OCI-LY7 (cell line): ENCODE measurements around the gene ODAM. TPM values are rescaled to one million over a fixed set of nuclear protein-coding genes. Genes with fewer than 3 reads are reported as not detected.

Experiments
- Bru-seq: library from RNA; stranded (reverse); fragments of 400-500 nt; gene quantifications from one replicate; lab custom pipeline; 2021; lab: Mats Ljungman, UMichigan
- BruChase-seq, 2 experiments: library from RNA; stranded (reverse); fragments of 400-500 nt; gene quantifications; one replicate each; lab custom pipeline; 2021; lab: Mats Ljungman, UMichigan
- BruUV-seq: library from RNA; stranded (reverse); fragments of 400-500 nt; replicated peaks from 2 replicates; lab custom pipeline; 2021; lab: Mats Ljungman, UMichigan
- CTCF ChIA-PET: fragments of 300-600 bp; sonication (Branson Sonifier 250); formaldehyde crosslinking; loops from one replicate; lab custom pipeline; 2022; ENCODE audit warnings: antibody characterized with exemption; ENCODE audit not compliant: unreplicated experiment; lab: Charles Lee
- POLR2A ChIA-PET: fragments of 300-600 bp; sonication (Branson Sonifier 250); formaldehyde crosslinking; loops from one replicate; lab custom pipeline; 2022; ENCODE audit warnings: antibody characterized with exemption; lab: Charles Lee
- DNase-seq: peaks from one replicate; pipeline ENCODE4 v3.0.0-alpha.2; 2015; ENCODE audit warnings: low spot score
- H2AFZ ChIP-seq: fragments of 200-600 bp; sonication (generic), shearing (Covaris generic); 2 replicates; pipeline ENCODE4 v1.6.1; 2014; ENCODE audit warnings: mild to moderate bottlenecking, antibody characterized with exemption, low read length, moderate library complexity
- H3K27ac ChIP-seq: fragments of 200-600 bp; sonication (generic); 2 replicates; pipeline ENCODE4 v1.5.1; 2014; ENCODE audit warnings: mixed run types, low read depth, mild to moderate bottlenecking, moderate library complexity, low read length, inconsistent platforms; ENCODE audit not compliant: poor library complexity, severe bottlenecking
- H3K36me3 ChIP-seq: fragments of 200-600 bp; sonication (generic); 2 replicates; pipeline ENCODE4 v1.6.1; 2014; ENCODE audit warnings: mild to moderate bottlenecking, antibody characterized with exemption, low read length, moderate library complexity, mixed read lengths; ENCODE audit not compliant: insufficient read depth
- H3K4me1 ChIP-seq: fragments of 200-600 bp; sonication (generic); 2 replicates; pipeline ENCODE4 v1.5.1; 2014; ENCODE audit warnings: mild to moderate bottlenecking, low read length; ENCODE audit not compliant: insufficient read depth, poor library complexity, severe bottlenecking
- H3K4me2 ChIP-seq: fragments of 200-600 bp; sonication (generic); 2 replicates; pipeline ENCODE4 v1.6.1; 2014; ENCODE audit warnings: mild to moderate bottlenecking, low read length
- H3K4me3 ChIP-seq: fragments of 200-600 bp; sonication (generic); 2 replicates; pipeline ENCODE4 v1.5.1; 2014; ENCODE audit warnings: mild to moderate bottlenecking, low read depth, low read length; ENCODE audit not compliant: poor library complexity, severe bottlenecking
- H3K79me2 ChIP-seq: fragments of 200-600 bp; sonication (generic); 2 replicates; pipeline ENCODE4 v1.6.1; 2016; ENCODE audit warnings: low read depth, mild to moderate bottlenecking, low read length, moderate library complexity, mixed read lengths; ENCODE audit not compliant: insufficient read depth
- H3K9me2 ChIP-seq: fragments of 200-600 bp; sonication (generic); 2 replicates; pipeline ENCODE4 v1.6.1; 2016; ENCODE audit warnings: mild to moderate bottlenecking, low read length, mixed read lengths; ENCODE audit not compliant: insufficient read depth
- H3K9me3 ChIP-seq: fragments of 200-600 bp; sonication (generic); 2 replicates; pipeline ENCODE4 v1.6.1; 2014; ENCODE audit warnings: mild to moderate bottlenecking, mixed run types, low read length, mixed read lengths
- H4K20me1 ChIP-seq: fragments of 200-600 bp; sonication (generic); 2 replicates; pipeline ENCODE4 v1.6.1; 2014; ENCODE audit warnings: mild to moderate bottlenecking, antibody characterized with exemption, low read length, moderate library complexity, mixed read lengths; ENCODE audit not compliant: insufficient read depth
- CTCF ChIP-seq: fragments of 200-600 bp; sonication (generic); conservative IDR thresholded peaks from 2 replicates; pipeline ENCODE4 v1.5.1; 2014; ENCODE audit warnings: mild to moderate bottlenecking, antibody characterized with exemption, low read length, moderate library complexity, mixed read lengths
- EZH2phosphoT487 ChIP-seq: fragments of 200-600 bp; sonication (generic); IDR thresholded peaks from 2 replicates; pipeline ENCODE4 v1.6.1; 2018; ENCODE audit warnings: low read depth, borderline replicate concordance, mild to moderate bottlenecking, mixed run types, antibody characterized with exemption, low read length, moderate library complexity, mixed read lengths
- intact Hi-C: fragments of 100-400 bp; cut with micrococcal nuclease; formaldehyde crosslinking; loops from one replicate; pipeline ENCODE4 v1.10.0; 2022; ENCODE audit not compliant: unreplicated experiment
- long read RNA-seq: library from polyadenylated mRNA; stranded (forward); transcript quantifications from one replicate; pipeline ENCODE4 v2.0.0, GENCODE V29; 2022
- total RNA-seq, 2 experiments: library from RNA; depleted of rRNA in 1 of 2; stranded (reverse); fragments of >200 nt in 1 of 2; shearing (Covaris generic) in 1 of 2; gene quantifications; 2 replicates each; pipeline ENCODE4 v1.2.3, GENCODE V29; 2014 to 2022

The ODAM gene
- total RNA-seq (2014; rRNA removed; shearing (Covaris generic)): not detected in 2 replicates
- total RNA-seq (2022): not detected in 2 replicates
- Bru-seq, nascent RNA: not detected
- BruChase-seq, experiment 1, labeled RNA remaining after a 6-hour chase: not detected
- not detected for BruChase-seq, experiment 2, labeled RNA remaining after a 2-hour chase
- long read RNA-seq: 0 reads

- Histone ChIP-seq H3K9me2 (no peaks in the 10 kb centered on the region), H2AFZ (no peak within 1 kb of the TSS), H3K36me3 (no peaks in the 10 kb centered on the region), H3K27ac (no peak within 1 kb of the TSS), H3K9me3 (no peaks in the 10 kb centered on the region), H3K79me2 (no peaks in the 10 kb centered on the region), H3K4me2 (no peak within 1 kb of the TSS), H4K20me1 (no peaks in the 10 kb centered on the region), H3K4me1 (no peaks in the 10 kb centered on the region), H3K4me3 (no peak within 1 kb of the TSS)
- CTCF ChIA-PET: no interaction called here
- no peak for DNase-seq
- TF ChIP-seq CTCF (no peak), EZH2phosphoT487 (no peak)
- BruUV-seq: no TSS peak
- POLR2A ChIA-PET: no interaction called here
- intact Hi-C loops: no loop called here
Observed at GRCh38 chr4:70195425-70195824, at the start of gene ODAM. Gene ODAM, plus strand, starts transcription at chr4:70195725. Its CDS starts 819 bp downstream, at chr4:70196544.

- DNase-seq: no peak
- Histone ChIP-seq H3K27ac (no peak overlapping the region), H3K9me2 (no peaks in the 10 kb centered on the region), H3K79me2 (no peaks in the 10 kb centered on the region), H4K20me1 (no peaks in the 10 kb centered on the region), H3K4me3 (no peak overlapping the region), H2AFZ (no peak overlapping the region), H3K4me1 (no peaks in the 10 kb centered on the region), H3K4me2 (no peak overlapping the region), H3K36me3 (no peaks in the 10 kb centered on the region), H3K9me3 (no peaks in the 10 kb centered on the region)
- TF ChIP-seq CTCF (no peak), EZH2phosphoT487 (no peak)
- ChIA-PET POLR2A (interaction anchor here (0.6 kb wide), 1 partner anchor 1335 kb away, joined by 4 read pairs; no protein-coding TSS in a partner anchor), CTCF (no interaction called here)
- intact Hi-C loops: no loop called here
- BruUV-seq: no TSS peak
Observed at GRCh38 chr4:70151271-70151670, 44.3 kb upstream of the ODAM start.

GRCh38 chr4:70152088-70152487 lies 43.4 kb upstream of the ODAM start:
- ChIA-PET CTCF (no interaction called here), POLR2A (interaction anchor here (0.7 kb wide), 1 partner anchor 1939 kb away, joined by 3 read pairs; no protein-coding TSS in a partner anchor)
- no peaks in the 10 kb centered on the region for H3K4me1 ChIP-seq

More at GRCh38 chr4:70152088-70152487, 43.4 kb upstream of the ODAM start:
- Histone ChIP-seq H3K36me3 (no peaks in the 10 kb centered on the region), H3K27ac (no peak overlapping the region), H3K9me2 (no peaks in the 10 kb centered on the region), H4K20me1 (no peaks in the 10 kb centered on the region), H3K4me2 (no peak overlapping the region), H3K79me2 (no peaks in the 10 kb centered on the region), H3K4me3 (no peak overlapping the region), H2AFZ (no peak overlapping the region), H3K9me3 (no peaks in the 10 kb centered on the region)
- no peak for TF ChIP-seq CTCF
- TF ChIP-seq EZH2phosphoT487: no peak
- no peak for DNase-seq
- BruUV-seq: no TSS peak
- intact Hi-C loops: no loop called here
